BE2C (cell line): ENCODE results near the gene VPS33A.
"Not testable (repeated sequence)": the region's sequence is repeated elsewhere in the genome, so short reads cannot be mapped to it uniquely, and the experiment has no call there.

Experiments used
- DNase-seq: peaks from one replicate; pipeline ENCODE4 v3.0.0-alpha.2; 2020
- H3K27me3 ChIP-seq: fragments of 250-450 bp; sonication (Bioruptor Pico); 2 replicates; pipeline ENCODE4 v1.5.1; 2020; ENCODE audit warnings: mild to moderate bottlenecking
- H3K36me3 ChIP-seq: fragments of 250-450 bp; sonication (Bioruptor Pico); 2 replicates; pipeline ENCODE4 v1.5.1; 2020; ENCODE audit warnings: mild to moderate bottlenecking
- H3K4me1 ChIP-seq: fragments of 250-450 bp; sonication (Bioruptor Pico); 2 replicates; pipeline ENCODE4 v1.5.1; 2020
- H3K4me3 ChIP-seq: 2 replicates; pipeline ENCODE4 v1.5.1; 2011; ENCODE audit warnings: low read depth, low read length
- H3K9me3 ChIP-seq: fragments of 250-450 bp; sonication (Bioruptor Pico); 2 replicates; pipeline ENCODE4 v1.5.1; 2020
- CTCF ChIP-seq: IDR thresholded peaks from 2 replicates; pipeline ENCODE4 v1.5.1; 2012; ENCODE audit warnings: mild to moderate bottlenecking, low read depth, low read length

VPS33A gene

GRCh38 chr12:122275459-122275858 lies 9.2 kb upstream of the VPS33A start:
- Histone ChIP-seq H3K36me3 (no peaks in the 10 kb centered on the region), H3K9me3 (no peaks in the 10 kb centered on the region), H3K27me3 (no peaks in the 10 kb centered on the region), H3K4me3 (no peak overlapping the region), H3K4me1 (peaks cover 4% of the 10 kb centered on the region)
- DNase-seq = no peak
- TF ChIP-seq CTCF = no peak

GRCh38 chr12:122265886-122266229 lies 436 bp downstream of the VPS33A start:
- DNase-seq = peak; percentile 22
- Histone ChIP-seq H3K4me1 (no peaks in the 10 kb centered on the region), H3K36me3 (peaks cover 19% of the 10 kb centered on the region), H3K27me3 (no peaks in the 10 kb centered on the region), H3K9me3 (no peaks in the 10 kb centered on the region), H3K4me3 (peak overlapping the region; percentile 88)
- TF ChIP-seq CTCF = no peak

DNA sequence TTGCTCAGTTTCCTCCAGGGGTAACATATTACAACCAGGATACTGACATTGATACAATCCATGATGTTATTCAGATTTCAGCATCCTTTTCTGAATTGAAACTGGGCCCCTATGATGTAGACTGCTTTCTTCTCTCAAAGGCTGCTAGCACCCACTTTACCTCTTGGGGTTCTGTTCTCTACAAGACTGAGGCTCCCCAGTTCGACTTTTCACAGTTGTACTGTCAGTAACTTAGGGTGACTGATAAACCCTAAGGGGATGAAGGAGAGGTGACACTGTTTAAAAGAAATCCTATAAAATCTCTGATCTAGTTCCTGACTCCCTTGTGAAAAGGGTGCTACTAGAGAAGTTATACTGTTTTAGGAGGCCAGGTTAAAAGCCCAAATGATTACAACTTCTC lies 818 bp downstream of the VPS33A start:
- no peak for DNase-seq
- H3K9me3 ChIP-seq = no peaks in the 10 kb centered on the region
- TF ChIP-seq CTCF = no peak
- H3K27me3 ChIP-seq = no peaks in the 10 kb centered on the region
- H3K36me3 ChIP-seq = peaks cover 23% of the 10 kb centered on the region
- H3K4me1 ChIP-seq = no peaks in the 10 kb centered on the region
- peak overlapping the region; percentile 88 for H3K4me3 ChIP-seq

- not testable (repeated sequence) for H3K27me3 ChIP-seq, H3K9me3 ChIP-seq, H3K4me1 ChIP-seq, H3K4me3 ChIP-seq, DNase-seq
- H3K36me3 ChIP-seq = peaks cover 49% of the 10 kb centered on the region
Measured at GRCh38 chr12:122260735-122261134, 5.6 kb downstream of the VPS33A start.

- H3K36me3 ChIP-seq = peaks cover 46% of the 10 kb centered on the region
- not testable (repeated sequence) for DNase-seq, H3K9me3 ChIP-seq, H3K27me3 ChIP-seq, H3K4me3 ChIP-seq, H3K4me1 ChIP-seq
Measured at GRCh38 chr12:122258939-122259338, 7.4 kb downstream of the VPS33A start.

DNA sequence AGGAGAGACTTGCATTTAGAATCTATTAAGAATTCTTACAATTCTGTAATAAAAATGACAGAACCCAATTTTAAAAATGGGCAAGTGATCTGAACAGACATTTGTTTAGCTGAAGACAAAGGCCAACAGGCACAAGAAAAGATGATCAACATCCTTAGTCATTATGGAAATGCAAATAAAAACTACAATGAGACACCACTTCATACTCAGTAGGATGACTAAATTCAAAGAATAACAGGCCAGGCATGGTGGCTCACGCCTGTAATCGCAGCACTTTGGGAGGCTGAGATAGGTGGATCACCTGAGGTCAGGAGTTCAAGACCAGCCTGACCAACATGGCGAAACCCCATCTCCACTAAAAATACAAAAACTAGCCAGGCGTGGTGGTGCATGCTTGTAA lies 7.8 kb downstream of the VPS33A start:
- H3K36me3 ChIP-seq = peaks cover 45% of the 10 kb centered on the region
- H3K4me3 ChIP-seq, H3K27me3 ChIP-seq, H3K9me3 ChIP-seq, DNase-seq, H3K4me1 ChIP-seq: not testable (repeated sequence)

GRCh38 chr12:122250536-122250935 lies 15.8 kb downstream of the VPS33A start:
- no peak overlapping the region for H3K4me3 ChIP-seq
- DNase-seq = no peak
- peaks cover 20% of the 10 kb centered on the region for H3K36me3 ChIP-seq
- TF ChIP-seq CTCF = no peak
- no peaks in the 10 kb centered on the region for H3K9me3 ChIP-seq
- H3K4me1 ChIP-seq = no peaks in the 10 kb centered on the region
- no peaks in the 10 kb centered on the region for H3K27me3 ChIP-seq

GRCh38 chr12:122250047-122250446 lies 16.2 kb downstream of the VPS33A start:
- H3K36me3 ChIP-seq = peaks cover 21% of the 10 kb centered on the region
- H3K9me3 ChIP-seq = no peaks in the 10 kb centered on the region
- no peaks in the 10 kb centered on the region for H3K27me3 ChIP-seq
- DNase-seq = no peak
- H3K4me3 ChIP-seq = no peak overlapping the region
- no peak for TF ChIP-seq CTCF
- H3K4me1 ChIP-seq = no peaks in the 10 kb centered on the region
